Measurements from ENCODE around the gene PACRG.

- TF ChIP-seq POLR2A (IDR thresholded peaks at IDR 0.05) (no peak), POLR2AphosphoS5 (IDR thresholded peaks at IDR 0.05) (no peak)
These were observed 245.5 kb downstream of the PACRG start for GRCh38 chr6:162973151-162973872.

Measured in stomach (tissue), 4 donors.